Nephron progenitor cell (in vitro differentiated cells): ENCODE results near the gene OR5W2.
"Not testable (repeated sequence)": the region's sequence is repeated elsewhere in the genome, so short reads cannot be mapped to it uniquely, and the experiment has no call there.

Source experiments
- DNase-seq: peaks from one replicate; pipeline ENCODE4 v3.0.0; 2021
- H3K27ac Mint-ChIP-seq: 2 replicates; pipeline ENCODE4 v1.8.0; 2021; ENCODE audit warnings: mild to moderate bottlenecking, moderate library complexity, mixed read lengths
- H3K27me3 Mint-ChIP-seq: 2 replicates; pipeline ENCODE4 v1.8.0; 2021; ENCODE audit warnings: mild to moderate bottlenecking, low read depth, mixed read lengths; ENCODE audit not compliant: poor library complexity
- H3K36me3 Mint-ChIP-seq: 2 replicates; pipeline ENCODE4 v1.8.0; 2021; ENCODE audit warnings: low read depth, mixed read lengths
- H3K4me1 Mint-ChIP-seq: 2 replicates; pipeline ENCODE4 v1.8.0; 2021; ENCODE audit warnings: mixed read lengths
- H3K4me3 Mint-ChIP-seq: 2 replicates; pipeline ENCODE4 v1.8.0; 2021; ENCODE audit warnings: mild to moderate bottlenecking, moderate library complexity, mixed read lengths
- H3K9me3 Mint-ChIP-seq: 2 replicates; pipeline ENCODE4 v1.8.0; 2021; ENCODE audit warnings: mild to moderate bottlenecking, moderate library complexity, mixed read lengths
- TF ChIP-seq, protein P1 (sequence below): fragments of 200-600 bp; sonication (generic); IDR thresholded peaks from 2 replicates; pipeline ENCODE4 v1.5.0; 2021; ENCODE audit warnings: antibody characterized with exemption

OR5W2 gene

DNA sequence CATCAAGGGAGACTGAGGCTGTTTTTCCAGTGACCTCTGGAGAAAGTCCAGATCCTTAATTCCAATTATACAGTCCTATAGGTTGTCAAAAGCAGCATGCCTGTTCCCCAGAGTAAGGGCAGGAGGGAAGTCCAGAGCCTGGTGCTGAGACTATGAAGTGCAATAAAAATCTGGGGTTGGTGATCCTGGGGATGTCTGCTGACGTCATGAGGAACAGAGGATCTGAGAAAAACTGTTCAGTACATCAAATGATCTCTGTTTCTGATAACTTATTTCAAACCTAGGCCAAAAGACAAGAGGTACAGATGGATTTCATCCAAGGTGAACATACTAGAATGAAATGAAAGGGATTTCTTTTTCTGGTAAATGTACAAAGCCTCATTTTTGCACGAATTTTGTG lies 12.1 kb downstream of the OR5W2 start:
- Mint-ChIP-seq H3K4me3 (no peak overlapping the region), H3K27ac (no peak overlapping the region)

DNA sequence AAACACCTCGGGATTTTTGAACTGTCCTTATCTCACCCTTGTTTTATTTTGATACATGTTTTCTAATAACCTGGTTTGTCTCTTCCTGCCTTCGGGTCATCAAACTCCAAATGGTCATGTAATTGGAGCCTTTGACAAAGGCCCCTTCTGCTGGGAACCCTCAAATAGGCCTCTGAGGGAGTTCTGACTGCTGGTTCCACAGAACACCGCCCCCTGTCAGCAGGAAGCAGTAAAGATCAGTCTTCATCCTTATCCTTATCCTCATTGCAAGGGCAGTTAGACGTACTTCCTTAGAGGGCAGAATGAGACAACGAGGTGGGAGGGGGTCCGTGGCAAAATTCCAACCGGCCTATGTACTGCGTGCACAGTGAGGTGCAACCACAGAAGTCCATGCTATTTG lies 19.2 kb downstream of the OR5W2 start:
- Mint-ChIP-seq H3K36me3 (no peaks in the 10 kb centered on the region), H3K4me1 (no peaks in the 10 kb centered on the region), H3K9me3 (peaks cover 64% of the 10 kb centered on the region), H3K27ac (no peak overlapping the region), H3K4me3 (no peak overlapping the region), H3K27me3 (no peaks in the 10 kb centered on the region)
- TF ChIP-seq, protein P1, sequence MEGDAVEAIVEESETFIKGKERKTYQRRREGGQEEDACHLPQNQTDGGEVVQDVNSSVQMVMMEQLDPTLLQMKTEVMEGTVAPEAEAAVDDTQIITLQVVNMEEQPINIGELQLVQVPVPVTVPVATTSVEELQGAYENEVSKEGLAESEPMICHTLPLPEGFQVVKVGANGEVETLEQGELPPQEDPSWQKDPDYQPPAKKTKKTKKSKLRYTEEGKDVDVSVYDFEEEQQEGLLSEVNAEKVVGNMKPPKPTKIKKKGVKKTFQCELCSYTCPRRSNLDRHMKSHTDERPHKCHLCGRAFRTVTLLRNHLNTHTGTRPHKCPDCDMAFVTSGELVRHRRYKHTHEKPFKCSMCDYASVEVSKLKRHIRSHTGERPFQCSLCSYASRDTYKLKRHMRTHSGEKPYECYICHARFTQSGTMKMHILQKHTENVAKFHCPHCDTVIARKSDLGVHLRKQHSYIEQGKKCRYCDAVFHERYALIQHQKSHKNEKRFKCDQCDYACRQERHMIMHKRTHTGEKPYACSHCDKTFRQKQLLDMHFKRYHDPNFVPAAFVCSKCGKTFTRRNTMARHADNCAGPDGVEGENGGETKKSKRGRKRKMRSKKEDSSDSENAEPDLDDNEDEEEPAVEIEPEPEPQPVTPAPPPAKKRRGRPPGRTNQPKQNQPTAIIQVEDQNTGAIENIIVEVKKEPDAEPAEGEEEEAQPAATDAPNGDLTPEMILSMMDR = no peak
- no peak for DNase-seq

More for the DNA sequence above, 12.1 kb downstream of the OR5W2 start:
- DNase-seq = no peak
- Mint-ChIP-seq H3K9me3 (peaks cover 37% of the 10 kb centered on the region), H3K4me1 (no peaks in the 10 kb centered on the region), H3K27me3 (no peaks in the 10 kb centered on the region), H3K36me3 (no peaks in the 10 kb centered on the region)
- TF ChIP-seq, protein P1 = no peak

DNA sequence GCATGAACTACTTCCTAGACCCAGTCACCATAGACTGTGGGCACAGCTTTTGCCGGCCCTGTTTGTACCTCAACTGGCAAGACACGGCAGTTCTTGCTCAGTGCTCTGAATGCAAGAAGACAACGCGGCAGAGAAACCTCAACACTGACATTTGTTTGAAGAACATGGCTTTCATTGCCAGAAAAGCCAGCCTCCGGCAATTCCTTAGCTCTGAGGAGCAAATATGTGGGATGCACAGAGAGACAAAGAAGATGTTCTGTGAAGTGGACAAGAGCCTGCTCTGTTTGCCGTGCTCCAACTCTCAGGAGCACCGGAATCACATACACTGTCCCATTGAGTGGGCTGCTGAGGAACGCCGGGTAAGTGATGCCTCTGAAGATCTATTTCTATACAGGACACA lies 28.9 kb downstream of the OR5W2 start:
- peaks cover 61% of the 10 kb centered on the region for H3K9me3 Mint-ChIP-seq
- H3K27me3 Mint-ChIP-seq, H3K27ac Mint-ChIP-seq: not testable (repeated sequence)

DNA sequence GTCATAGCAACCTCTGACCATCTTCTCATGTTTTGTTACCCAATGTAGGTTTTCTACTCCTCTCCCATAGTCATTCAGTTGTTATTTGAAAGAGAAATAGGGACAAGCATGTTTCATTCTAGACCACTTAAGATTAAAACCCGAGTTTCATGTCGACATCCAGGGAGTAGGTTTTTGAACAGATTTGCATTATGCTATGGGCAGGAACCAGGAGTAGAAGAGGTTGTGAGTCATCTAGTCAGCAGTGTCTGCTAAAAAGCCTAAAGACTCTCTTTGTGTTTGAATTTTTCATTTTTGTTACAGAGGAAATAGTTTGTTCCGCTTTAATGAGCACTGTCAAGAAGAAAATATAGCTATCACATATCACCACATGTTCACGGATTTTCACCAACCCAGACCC lies 29.4 kb downstream of the OR5W2 start:
- H3K27me3 Mint-ChIP-seq = not testable (repeated sequence)
- H3K9me3 Mint-ChIP-seq = peaks cover 62% of the 10 kb centered on the region

More for the DNA sequence above, 28.9 kb downstream of the OR5W2 start:
- not testable (repeated sequence) for H3K36me3 Mint-ChIP-seq, H3K4me1 Mint-ChIP-seq, H3K4me3 Mint-ChIP-seq, DNase-seq

DNA sequence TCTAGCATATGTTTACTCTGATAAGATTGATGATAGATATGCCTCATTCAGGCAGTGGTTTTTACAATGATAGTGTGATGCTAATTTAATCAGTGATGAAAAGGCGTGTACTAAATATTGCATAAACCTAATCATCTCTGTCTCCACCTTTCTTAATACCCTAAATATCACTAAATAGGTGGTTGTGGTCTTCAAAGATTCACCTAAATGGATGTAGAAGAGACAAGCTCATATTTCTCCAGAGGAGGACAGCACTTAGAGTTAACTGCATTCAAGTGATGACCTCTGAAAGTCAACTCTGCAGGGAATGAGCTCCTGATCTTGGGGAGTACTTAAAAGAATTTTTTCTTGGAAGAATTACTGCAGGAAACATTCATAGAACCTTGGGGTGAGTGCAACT lies 31.4 kb downstream of the OR5W2 start, which contains the start of gene TRIM51:
TSS of gene TRIM51 (plus strand) at position 301 of the 400 bp plus-strand sequence. CDS start 2,132 bp downstream, outside the sequence.
- H3K36me3 Mint-ChIP-seq, H3K4me1 Mint-ChIP-seq, H3K27ac Mint-ChIP-seq, H3K27me3 Mint-ChIP-seq, DNase-seq, H3K4me3 Mint-ChIP-seq: not testable (repeated sequence)
- H3K9me3 Mint-ChIP-seq = peaks cover 66% of the 10 kb centered on the region

More for the DNA sequence above, 29.4 kb downstream of the OR5W2 start:
- H3K4me3 Mint-ChIP-seq, H3K4me1 Mint-ChIP-seq, H3K27ac Mint-ChIP-seq, DNase-seq, H3K36me3 Mint-ChIP-seq: not testable (repeated sequence)

DNA sequence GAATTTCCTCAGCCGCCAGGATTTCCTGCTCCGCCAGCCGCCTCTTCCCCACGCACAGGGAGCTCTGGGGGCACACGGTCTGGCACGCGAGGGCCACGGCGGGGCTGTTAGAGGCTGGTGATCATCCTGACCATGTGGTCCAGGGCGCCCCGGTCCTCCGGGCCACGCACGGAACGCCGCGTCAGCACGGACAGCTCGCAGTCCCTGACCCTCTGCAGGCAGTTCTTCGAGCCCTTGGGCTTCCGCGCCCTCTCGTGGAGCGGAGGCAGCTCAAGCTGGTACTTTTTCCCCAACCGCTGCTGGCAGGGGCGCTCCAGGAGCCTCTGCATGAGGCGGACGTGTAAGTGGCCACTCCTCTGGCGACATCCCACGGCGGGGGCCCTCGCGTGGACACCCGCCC lies 41.2 kb downstream of the OR5W2 start:
- H3K9me3 Mint-ChIP-seq = peaks cover 65% of the 10 kb centered on the region
- not testable (repeated sequence) for H3K27me3 Mint-ChIP-seq, H3K4me1 Mint-ChIP-seq, H3K4me3 Mint-ChIP-seq, DNase-seq, H3K36me3 Mint-ChIP-seq, H3K27ac Mint-ChIP-seq

DNA sequence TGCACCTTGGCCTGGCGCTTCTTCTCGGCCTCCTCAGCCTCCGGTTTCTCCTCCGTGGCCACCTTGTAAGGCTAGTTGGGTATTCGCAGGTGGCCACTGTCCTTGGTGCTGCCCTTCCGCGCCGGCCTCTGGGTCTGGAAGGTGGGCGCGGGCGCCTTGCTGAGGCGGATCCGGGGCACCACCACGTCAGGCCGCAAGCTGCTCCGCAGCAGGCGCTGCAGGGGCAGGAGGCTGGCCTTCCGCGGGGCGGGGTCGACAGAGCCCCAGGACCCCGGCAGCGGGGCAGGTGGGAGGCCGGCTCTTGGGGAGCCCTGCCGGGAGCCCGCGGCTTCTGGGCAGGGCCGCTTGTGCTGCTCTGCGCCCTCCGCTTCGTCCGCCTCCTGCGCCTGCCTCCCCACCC lies 41.7 kb downstream of the OR5W2 start:
- H3K9me3 Mint-ChIP-seq = peaks cover 65% of the 10 kb centered on the region
- not testable (repeated sequence) for H3K27me3 Mint-ChIP-seq, H3K4me1 Mint-ChIP-seq, H3K4me3 Mint-ChIP-seq, DNase-seq, H3K27ac Mint-ChIP-seq, H3K36me3 Mint-ChIP-seq

DNA sequence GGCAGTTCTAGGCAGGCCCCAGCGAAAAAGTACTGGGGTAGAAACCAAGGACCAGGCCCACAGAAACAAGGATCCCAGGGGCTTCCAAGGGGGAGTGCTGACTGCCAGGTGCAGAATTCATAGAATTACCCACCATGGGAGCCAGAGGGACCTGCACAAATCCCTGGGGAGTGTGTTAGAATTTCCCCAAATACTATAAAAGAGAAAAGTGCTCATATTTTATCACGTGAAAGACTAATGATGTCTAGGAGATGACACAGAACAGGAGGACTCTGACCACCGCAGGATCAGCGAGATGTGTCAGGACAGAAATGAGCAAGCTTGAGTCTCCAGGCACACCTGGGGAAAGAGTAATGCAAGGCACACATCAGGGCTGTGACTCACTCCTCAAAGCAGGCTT lies 47.0 kb downstream of the OR5W2 start:
- DNase-seq, H3K4me3 Mint-ChIP-seq, H3K27ac Mint-ChIP-seq, H3K36me3 Mint-ChIP-seq, H3K27me3 Mint-ChIP-seq, H3K4me1 Mint-ChIP-seq: not testable (repeated sequence)
- H3K9me3 Mint-ChIP-seq = peaks cover 87% of the 10 kb centered on the region
